IPS-18a (cell line): ENCODE results near the gene ABCA2.
"Not testable (repeated sequence)": the region's sequence is repeated elsewhere in the genome, so short reads cannot be mapped to it uniquely, and the experiment has no call there.

Experiments
- H3K27ac ChIP-seq: one replicate; pipeline ENCODE4 v1.5.1; 2013; ENCODE audit warnings: low read length
- H3K27me3 ChIP-seq: one replicate; pipeline ENCODE4 v1.6.1; 2013; ENCODE audit warnings: mild to moderate bottlenecking, low read length; ENCODE audit not compliant: control insufficient read depth, insufficient read depth
- H3K36me3 ChIP-seq: one replicate; pipeline ENCODE4 v1.6.1; 2013; ENCODE audit warnings: low read depth, low read length; ENCODE audit not compliant: control insufficient read depth
- H3K4me1 ChIP-seq: one replicate; pipeline ENCODE4 v1.6.1; 2013; ENCODE audit warnings: low read depth, low read length; ENCODE audit not compliant: control insufficient read depth
- H3K4me3 ChIP-seq: one replicate; pipeline ENCODE4 v1.5.1; 2013; ENCODE audit warnings: low read length
- H3K9ac ChIP-seq: one replicate; pipeline ENCODE4 v1.6.1; 2013; ENCODE audit warnings: mild to moderate bottlenecking, low read length, moderate library complexity
- H3K9me3 ChIP-seq: one replicate; pipeline ENCODE4 v1.6.1; 2013; ENCODE audit warnings: low read depth, low read length; ENCODE audit not compliant: control insufficient read depth

ABCA2 gene

DNA sequence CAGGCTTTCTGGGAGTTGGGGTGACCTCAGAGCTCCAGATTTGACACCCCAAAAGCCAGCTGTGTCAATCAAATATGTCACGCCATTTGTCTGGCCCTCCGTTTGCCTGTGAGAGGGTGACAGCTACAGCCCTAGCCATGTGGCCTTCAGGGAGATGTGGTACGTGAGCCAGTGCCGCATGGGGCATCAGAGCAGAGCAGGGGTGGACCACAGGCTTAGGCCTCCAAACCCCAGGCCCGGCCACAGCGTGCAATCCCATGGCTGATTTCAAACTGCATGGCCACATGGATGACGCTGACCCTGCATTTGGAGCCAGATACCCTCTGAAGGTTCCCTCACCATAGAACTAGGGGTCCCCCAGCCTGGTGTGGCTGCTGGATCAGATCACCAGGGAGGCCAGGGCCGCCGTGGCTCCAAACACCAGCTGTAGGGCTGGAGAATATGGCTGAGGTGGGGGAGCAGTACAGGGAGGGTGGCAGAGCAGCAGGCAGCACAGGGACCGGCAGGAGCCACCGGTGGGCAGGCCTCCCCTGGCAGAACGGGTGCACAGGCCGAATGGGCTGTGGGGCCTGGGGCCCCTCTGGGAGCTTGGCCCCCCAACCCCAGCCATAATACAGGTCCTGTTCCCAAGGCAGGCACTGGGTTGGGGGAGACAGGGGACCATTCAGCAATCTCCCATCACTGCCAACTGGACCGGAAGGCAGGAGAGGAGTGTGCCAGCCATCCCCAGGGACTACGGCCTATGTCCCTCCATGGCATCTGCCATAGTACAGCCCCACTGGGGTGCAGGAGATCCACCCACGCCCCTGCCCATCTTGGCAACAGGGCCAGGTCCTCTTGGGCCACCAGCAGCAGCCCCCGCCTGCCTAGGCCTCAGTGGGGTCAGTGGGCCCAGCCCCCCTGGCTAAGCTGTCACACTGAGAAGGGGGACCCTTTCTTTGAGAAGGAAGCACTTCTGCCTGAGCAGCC lies 40.8 kb upstream of the ABCA2 start:
- H3K4me3 ChIP-seq: peak overlapping the region; percentile 53
- H3K4me1 ChIP-seq: no peaks in the 10 kb centered on the region
- H3K9me3 ChIP-seq: no peaks in the 10 kb centered on the region
- no peak overlapping the region for H3K9ac ChIP-seq
- H3K36me3 ChIP-seq: no peaks in the 10 kb centered on the region
- no peak overlapping the region for H3K27ac ChIP-seq
- peaks cover 15% of the 10 kb centered on the region for H3K27me3 ChIP-seq

DNA sequence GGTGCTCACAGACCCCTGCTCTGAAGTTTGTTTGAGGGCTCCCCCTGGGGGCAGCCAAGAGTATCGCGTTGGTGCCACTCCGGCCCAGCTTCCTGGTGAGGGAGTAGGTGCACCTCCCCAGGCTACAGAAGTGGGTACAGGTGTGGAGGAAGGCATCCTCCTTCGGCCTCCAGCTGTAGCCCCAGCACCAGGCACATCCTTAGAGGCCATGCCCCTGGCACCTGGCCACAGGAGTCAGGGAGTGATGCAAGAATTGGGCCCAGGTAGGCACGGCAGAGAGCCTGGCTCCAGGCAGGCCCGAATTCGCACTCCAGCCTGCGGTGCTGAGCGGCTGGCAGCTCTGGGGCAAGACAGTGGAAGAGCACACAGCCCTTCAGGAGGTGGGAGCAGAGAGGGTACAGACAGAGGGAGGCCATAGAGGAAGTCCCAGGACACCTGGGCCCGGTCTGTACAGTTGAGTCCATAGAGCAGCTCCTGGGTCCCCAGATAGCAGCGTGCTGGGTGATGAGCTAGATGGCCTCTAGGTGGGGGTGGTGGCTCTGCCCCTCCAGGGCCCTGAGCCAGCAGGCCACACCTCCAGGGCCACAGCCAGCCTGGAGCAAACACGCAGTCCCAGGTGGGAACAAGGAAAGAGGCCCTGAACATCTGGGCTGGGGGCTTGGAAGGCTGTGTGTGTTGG lies 40.0 kb upstream of the ABCA2 start:
- no peaks in the 10 kb centered on the region for H3K4me1 ChIP-seq

GRCh38 chr9:137066096-137066861 lies 38.2 kb upstream of the ABCA2 start:
- Histone ChIP-seq H3K9me3 (no peaks in the 10 kb centered on the region), H3K4me3 (no peak overlapping the region), H3K9ac (no peak overlapping the region), H3K36me3 (no peaks in the 10 kb centered on the region), H3K27ac (no peak overlapping the region), H3K27me3 (peaks cover 10% of the 10 kb centered on the region), H3K4me1 (no peaks in the 10 kb centered on the region)

More for the DNA sequence above, 40.0 kb upstream of the ABCA2 start:
- no peak overlapping the region for H3K4me3 ChIP-seq
- H3K36me3 ChIP-seq: no peaks in the 10 kb centered on the region
- no peak overlapping the region for H3K27ac ChIP-seq
- no peaks in the 10 kb centered on the region for H3K9me3 ChIP-seq
- no peak overlapping the region for H3K9ac ChIP-seq
- H3K27me3 ChIP-seq: peaks cover 15% of the 10 kb centered on the region

GRCh38 chr9:137065336-137065967 lies 37.4 kb upstream of the ABCA2 start:
- H3K9ac ChIP-seq: no peak overlapping the region
- H3K27me3 ChIP-seq: peaks cover 8% of the 10 kb centered on the region
- no peaks in the 10 kb centered on the region for H3K36me3 ChIP-seq
- H3K27ac ChIP-seq: no peak overlapping the region
- H3K4me3 ChIP-seq: no peak overlapping the region
- H3K9me3 ChIP-seq: no peaks in the 10 kb centered on the region
- no peaks in the 10 kb centered on the region for H3K4me1 ChIP-seq

- Histone ChIP-seq H3K9me3 (no peaks in the 10 kb centered on the region), H3K27me3 (peaks cover 8% of the 10 kb centered on the region), H3K36me3 (no peaks in the 10 kb centered on the region), H3K4me1 (no peaks in the 10 kb centered on the region), H3K27ac (no peak overlapping the region), H3K9ac (no peak overlapping the region), H3K4me3 (no peak overlapping the region)
Measured at GRCh38 chr9:137064880-137065164, 36.8 kb upstream of the ABCA2 start.

- no peak overlapping the region for H3K27ac ChIP-seq
- H3K4me1 ChIP-seq: no peaks in the 10 kb centered on the region
- peaks cover 2% of the 10 kb centered on the region for H3K27me3 ChIP-seq
- H3K4me3 ChIP-seq: no peak overlapping the region
- no peak overlapping the region for H3K9ac ChIP-seq
- H3K9me3 ChIP-seq: no peaks in the 10 kb centered on the region
- H3K36me3 ChIP-seq: no peaks in the 10 kb centered on the region
Measured at GRCh38 chr9:137064027-137064879, 36.2 kb upstream of the ABCA2 start.

DNA sequence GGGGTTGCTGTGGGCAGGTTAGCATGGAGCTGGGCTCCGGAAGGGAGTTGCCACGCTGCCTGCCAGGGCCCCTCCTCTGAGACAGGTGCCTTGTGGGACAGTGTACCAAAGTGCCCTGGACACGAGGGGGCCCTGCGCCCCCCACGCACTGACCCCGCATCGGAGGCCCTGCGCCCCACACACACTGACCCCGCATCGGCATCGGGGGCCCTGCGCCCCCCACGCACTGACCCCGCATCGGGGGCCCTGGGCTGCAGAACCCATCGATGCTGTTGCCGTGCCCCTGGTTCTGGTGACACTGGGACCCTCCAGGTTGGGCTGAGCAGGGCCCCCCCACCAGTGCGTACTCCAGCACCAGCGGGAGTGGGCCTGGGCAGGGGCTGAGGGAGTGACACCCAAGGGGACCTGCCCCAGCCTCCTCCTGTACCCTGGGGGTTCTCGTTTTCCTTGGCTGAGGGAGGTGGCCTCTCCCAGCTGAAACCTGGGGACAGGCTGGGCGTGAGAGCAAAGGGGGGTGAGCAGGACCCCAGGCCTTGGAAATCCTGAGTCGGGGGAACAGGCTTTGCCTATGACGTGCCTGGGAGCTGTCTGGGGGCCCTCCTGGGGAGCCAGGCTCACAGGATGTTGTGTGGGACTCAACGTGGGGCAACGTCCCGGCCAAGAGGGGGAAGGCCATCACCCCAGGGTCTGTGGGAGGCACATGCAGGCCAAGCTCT lies 35.4 kb upstream of the ABCA2 start:
- no peaks in the 10 kb centered on the region for H3K9me3 ChIP-seq
- H3K4me3 ChIP-seq: no peak overlapping the region
- peaks cover 4% of the 10 kb centered on the region for H3K27me3 ChIP-seq
- H3K27ac ChIP-seq: no peak overlapping the region
- no peaks in the 10 kb centered on the region for H3K36me3 ChIP-seq
- no peak overlapping the region for H3K9ac ChIP-seq
- no peaks in the 10 kb centered on the region for H3K4me1 ChIP-seq

- not testable (repeated sequence) for H3K4me1 ChIP-seq, H3K27me3 ChIP-seq, H3K36me3 ChIP-seq, H3K27ac ChIP-seq, H3K9me3 ChIP-seq, H3K9ac ChIP-seq, H3K4me3 ChIP-seq
Measured at GRCh38 chr9:137062798-137063197, 34.8 kb upstream of the ABCA2 start.

GRCh38 chr9:137062384-137062783 lies 34.3 kb upstream of the ABCA2 start:
- H3K36me3 ChIP-seq: no peaks in the 10 kb centered on the region
- H3K4me1 ChIP-seq: no peaks in the 10 kb centered on the region
- no peaks in the 10 kb centered on the region for H3K9me3 ChIP-seq
- H3K9ac ChIP-seq: no peak overlapping the region
- H3K4me3 ChIP-seq: no peak overlapping the region
- no peak overlapping the region for H3K27ac ChIP-seq
- peaks cover 10% of the 10 kb centered on the region for H3K27me3 ChIP-seq

- Histone ChIP-seq H3K27ac (no peak overlapping the region), H3K27me3 (peaks cover 34% of the 10 kb centered on the region), H3K9me3 (no peaks in the 10 kb centered on the region)
Measured at GRCh38 chr9:137058521-137059234, 30.6 kb upstream of the ABCA2 start.

More at GRCh38 chr9:137058521-137059234, 30.6 kb upstream of the ABCA2 start:
- no peaks in the 10 kb centered on the region for H3K4me1 ChIP-seq
- no peaks in the 10 kb centered on the region for H3K36me3 ChIP-seq
- H3K9ac ChIP-seq: no peak overlapping the region
- H3K4me3 ChIP-seq: no peak overlapping the region
